Lower leg skin (tissue), 4 donors: ENCODE measurements around the gene ZDHHC6. TPM values are rescaled to one million over a fixed set of nuclear protein-coding genes. Genes with fewer than 3 reads are reported as not detected.

Source experiments
- DNase-seq, 2 donors: peaks; one replicate each; pipeline ENCODE4 v3.0.0-alpha.2; 2019; ENCODE audit warnings: low spot score in 2 of 2
- H3K4me3 ChIP-seq: fragments of 200-600 bp; sonication (generic); 2 replicates; pipeline ENCODE4 v1.5.1; 2017; ENCODE audit warnings: mild to moderate bottlenecking, low read depth; ENCODE audit not compliant: poor library complexity, severe bottlenecking
- CTCF ChIP-seq, 3 donors: fragments of 450-650 bp; IDR thresholded peaks; one replicate each; pipeline ENCODE4 v1.5.1; 2016; ENCODE audit warnings: antibody characterized with exemption in 3 of 3, mild to moderate bottlenecking in 3 of 3, moderate library complexity in 2 of 3
- POLR2A ChIP-seq, 2 donors: fragments of 450-650 bp; IDR thresholded peaks; one replicate each; pipeline ENCODE4 v1.6.1; 2016 to 2017; ENCODE audit warnings: antibody characterized with exemption in 2 of 2, mild to moderate bottlenecking in 1 of 2, moderate library complexity in 1 of 2
- WGBS, 2 donors: methylation state at CpG; one replicate each; pipeline ENCODE4 v1.1.5; 2018; 5-methylcytosine and 5-hydroxymethylcytosine counted together
- intact Hi-C: fragments of 100-400 bp; cut with DNase I; formaldehyde crosslinking; loops from one replicate; pipeline ENCODE4 v1.15.0; 2023; ENCODE audit warnings: low total_unique reads
- total RNA-seq, 4 donors: library from RNA; depleted of rRNA; stranded (reverse); fragments of >200 nt; gene quantifications; one replicate each; pipeline ENCODE4 v1.1.0, GENCODE V29; 2016

The ZDHHC6 gene
- total RNA-seq, 4 donors from 2014 or later = 10.0 to 30.6 (median 15.8) TPM

GRCh38 chr10:112441520-112441919 is 5.2 kb downstream of the ZDHHC6 start:
- 64 to 88% methylated on average over 1 of the region's 1 CpG for WGBS, 2 donors
- no peak overlapping the region for H3K4me3 ChIP-seq
- intact Hi-C loops = no loop called here
- no peak for TF ChIP-seq CTCF (IDR thresholded peaks at IDR 0.05)
- no peak for TF ChIP-seq POLR2A (IDR thresholded peaks at IDR 0.05)
- DNase-seq = no peak

- TF ChIP-seq POLR2A (IDR thresholded peaks at IDR 0.05) = no peak
- no peak for TF ChIP-seq CTCF (IDR thresholded peaks at IDR 0.05)
- intact Hi-C loops = no loop called here
- no peak overlapping the region for H3K4me3 ChIP-seq
- 91 to 95% methylated on average over 4 of the region's 4 CpGs for WGBS, 2 donors
- DNase-seq = no peak
Observed at GRCh38 chr10:112438356-112438755, 8.4 kb downstream of the ZDHHC6 start.

GRCh38 chr10:112434988-112435619 is 11.6 kb downstream of the ZDHHC6 start:
- DNase-seq = no peak
- intact Hi-C loops = no loop called here
- TF ChIP-seq CTCF (IDR thresholded peaks at IDR 0.05) = no peak
- TF ChIP-seq POLR2A (IDR thresholded peaks at IDR 0.05) = no peak
- 90 to 94% methylated on average over 2 of the region's 2 CpGs for WGBS, 2 donors
- no peak overlapping the region for H3K4me3 ChIP-seq

GRCh38 chr10:112433136-112433535 is 13.6 kb downstream of the ZDHHC6 start:
- 93 to 95% methylated on average over 2 of the region's 2 CpGs for WGBS, 2 donors
- H3K4me3 ChIP-seq = no peak overlapping the region
- intact Hi-C loops = no loop called here
- no peak for TF ChIP-seq CTCF (IDR thresholded peaks at IDR 0.05)
- TF ChIP-seq POLR2A (IDR thresholded peaks at IDR 0.05) = no peak
- no peak for DNase-seq

- 78 to 81% methylated on average over 13 to 14 of the region's 15 CpGs for WGBS, 2 donors
- intact Hi-C loops = no loop called here
- TF ChIP-seq CTCF (IDR thresholded peaks at IDR 0.05) = no peak
- TF ChIP-seq POLR2A (IDR thresholded peaks at IDR 0.05) = no peak
- DNase-seq = no peak
- H3K4me3 ChIP-seq = no peak overlapping the region
Observed at GRCh38 chr10:112429654-112430230, 17.0 kb downstream of the ZDHHC6 start.

- WGBS, 2 donors = 71 to 72% methylated on average over 3 of the region's 3 CpGs
- DNase-seq = no peak
- TF ChIP-seq CTCF (IDR thresholded peaks at IDR 0.05) (no peak), POLR2A (IDR thresholded peaks at IDR 0.05) (no peak)
- no peak overlapping the region for H3K4me3 ChIP-seq
- intact Hi-C loops = no loop called here
Observed at GRCh38 chr10:112429147-112429546, 17.6 kb downstream of the ZDHHC6 start.
